T-cell (primary cell): Measurements from ENCODE around the gene CERS6. TPM values are rescaled to one million over a fixed set of nuclear protein-coding genes. Genes with fewer than 3 reads are reported as not detected.

ENCODE experiments used
- ATAC-seq, 4 experiments: fragments of 200-7000 bp in 3 of 4; fragments of 150-1000 bp in 1 of 4; cut with Tn5 transposase; replicated peaks in 1 of 4; 1 replicate in 3 of 4; 2 replicates in 1 of 4; pipeline ENCODE4 v1.10.0; 2021; ENCODE audit warnings: moderate library complexity in 3 of 4, mild to moderate bottlenecking in 2 of 4, moderate number of reproducible peaks in 1 of 4
- CTCF ChIA-PET, 2 donors: fragments of 300-600 bp; sonication (Branson Sonifier 250); formaldehyde crosslinking; loops; one replicate each; lab custom pipeline; 2022; ENCODE audit warnings: antibody characterized with exemption in 2 of 2; lab: Charles Lee
- POLR2A ChIA-PET, 2 donors: fragments of 300-600 bp; sonication (Branson Sonifier 250); formaldehyde crosslinking; loops; one replicate each; lab custom pipeline; 2022; ENCODE audit warnings: antibody characterized with exemption in 2 of 2; lab: Charles Lee
- DNase-seq, 35 experiments: peaks; one replicate each; pipeline versions ENCODE4 v3.0.0 to v3.0.0-alpha.2; 2013 to 2023
- H3K27ac ChIP-seq: one replicate; pipeline ENCODE4 v1.5.1; 2013; ENCODE audit warnings: low read length
- H3K27me3 ChIP-seq, 2 experiments: replicated peaks in 1 of 2; 1 replicate in 1 of 2; 2 replicates in 1 of 2; pipeline versions ENCODE4 v1.6.1 to v1.7.0; 2013; ENCODE audit warnings: low read length in 1 of 2, mixed read lengths in 1 of 2; ENCODE audit not compliant: control insufficient read depth in 2 of 2, insufficient read depth in 2 of 2; ENCODE audit errors: extremely low read depth in 1 of 2
- H3K36me3 ChIP-seq, 2 donors: 1 replicate in 1 of 2; 2 replicates in 1 of 2; pipeline versions ENCODE4 v1.6.1 to v1.7.0; 2013; ENCODE audit warnings: low read length in 1 of 2; ENCODE audit not compliant: control insufficient read depth in 2 of 2, insufficient read depth in 1 of 2; ENCODE audit errors: extremely low read depth in 1 of 2
- H3K4me1 ChIP-seq, 2 experiments: 1 replicate in 1 of 2; 2 replicates in 1 of 2; pipeline versions ENCODE4 v1.6.1 to v1.7.0; 2013; ENCODE audit warnings: low read length in 2 of 2, mixed read lengths in 1 of 2; ENCODE audit not compliant: insufficient read depth in 2 of 2, control insufficient read depth in 1 of 2; ENCODE audit errors: extremely low read depth in 1 of 2
- H3K4me3 ChIP-seq, 2 donors: 1 replicate in 1 of 2; 2 replicates in 1 of 2; pipeline versions ENCODE4 v1.5.1 to v1.7.0; 2013; ENCODE audit warnings: mild to moderate bottlenecking in 2 of 2, low read length in 1 of 2, moderate library complexity in 1 of 2; ENCODE audit not compliant: control insufficient read depth in 1 of 2; ENCODE audit errors: extremely low read depth in 1 of 2
- H3K9me3 ChIP-seq: 2 replicates; pipeline ENCODE4 v1.7.0; 2013
- H3K27ac Mint-ChIP-seq, 2 donors: one replicate each; pipeline ENCODE4 v1.8.0; 2020 to 2021; ENCODE audit warnings: mild to moderate bottlenecking in 2 of 2, mixed read lengths in 2 of 2
- H3K27me3 Mint-ChIP-seq, 2 donors: one replicate each; pipeline ENCODE4 v1.8.0; 2021 to 2022; ENCODE audit warnings: mixed read lengths in 2 of 2
- H3K36me3 Mint-ChIP-seq: one replicate; pipeline ENCODE4 v1.8.0; 2021; ENCODE audit warnings: mixed read lengths
- H3K4me1 Mint-ChIP-seq, 3 donors: one replicate each; pipeline ENCODE4 v1.8.0; 2020 to 2022; ENCODE audit warnings: mixed read lengths in 3 of 3, mild to moderate bottlenecking in 1 of 3
- H3K4me3 Mint-ChIP-seq, 3 donors: one replicate each; pipeline ENCODE4 v1.8.0; 2020 to 2022; ENCODE audit warnings: mild to moderate bottlenecking in 3 of 3, mixed read lengths in 3 of 3, moderate library complexity in 3 of 3
- H3K9me3 Mint-ChIP-seq, 3 donors: one replicate each; pipeline ENCODE4 v1.8.0; 2020 to 2022; ENCODE audit warnings: mixed read lengths in 3 of 3
- WGBS: methylation state at CpG from one replicate; pipeline ENCODE4 v1.1.5; 2013; ENCODE audit warnings: missing lambda C conversion rate; ENCODE audit not compliant: insufficient coverage; 5-methylcytosine and 5-hydroxymethylcytosine counted together
- total RNA-seq, 35 experiments: library from RNA in 6 of 35; stranded (reverse) in 6 of 35; fragments of 120-200 nt in 1 of 35; gene quantifications; one replicate each; pipeline versions ENCODE4 v1.2.1 to v1.2.4 and lab custom pipeline; 2013 to 2026

The CERS6 gene
- total RNA-seq, 5 donors from 2014 or later (not counting 1 experiment from before 2014, with no cell fraction given), result 11.1 to 20.3 (median 13.6) TPM

DNA sequence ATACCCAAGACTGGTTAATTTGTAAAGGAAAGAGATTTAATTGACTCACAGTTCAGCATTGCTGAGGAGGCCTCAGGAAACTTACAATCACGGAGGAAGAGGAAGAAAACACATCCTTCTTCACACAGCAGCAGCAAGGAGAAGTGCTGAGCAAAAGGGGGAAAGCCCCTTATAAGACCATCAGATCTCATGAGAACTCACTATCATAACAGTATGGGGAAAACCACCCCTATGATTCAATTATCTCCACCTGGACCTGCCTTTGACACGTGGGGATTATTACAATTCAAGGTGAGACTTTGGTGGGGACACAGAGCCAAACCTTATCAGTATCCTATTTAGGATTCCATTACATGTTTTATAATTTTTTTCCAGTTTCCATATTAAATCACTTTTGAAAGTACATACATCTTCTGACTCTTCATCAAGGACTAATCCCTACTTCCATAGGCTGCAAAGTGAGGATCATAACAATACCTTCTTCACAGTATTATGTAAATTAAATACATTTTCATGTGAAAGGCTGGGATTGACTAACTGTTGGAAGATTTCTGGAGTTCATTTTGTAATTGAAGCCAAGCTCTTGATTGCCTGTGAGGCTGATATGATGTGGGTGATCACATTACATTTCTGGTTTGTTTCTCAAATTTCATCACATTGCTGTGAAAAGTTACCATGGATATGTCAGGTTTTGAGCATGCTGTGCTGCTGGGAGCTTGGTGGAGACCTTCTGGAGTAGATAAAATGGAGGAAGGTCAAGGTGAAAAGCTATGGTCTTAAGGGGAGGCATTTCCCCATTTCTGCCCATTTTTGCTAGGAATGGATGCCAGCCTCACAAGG lies 31.7 kb upstream of the CERS6 start:
- no peak for ATAC-seq
- Histone ChIP-seq H3K4me3 (no peak overlapping the region), H3K36me3 (no peaks in the 10 kb centered on the region), H3K9me3 (no peaks in the 10 kb centered on the region), H3K27me3 (no peaks in the 10 kb centered on the region), H3K4me1 (peaks cover 0 to 4% of the 10 kb centered on the region in 2 experiments), H3K27ac (no peak overlapping the region)
- no peak overlapping the region for H3K4me3 Mint-ChIP-seq
- H3K4me1 Mint-ChIP-seq, result peaks cover 19 to 40% (median 21%) of the 10 kb centered on the region in 3 donors
- H3K36me3 Mint-ChIP-seq, result no peaks in the 10 kb centered on the region
- WGBS, result no CpG with 5 or more reads among the region's 2 CpGs
- no peaks in the 10 kb centered on the region for H3K27me3 Mint-ChIP-seq
- CTCF ChIA-PET, result interaction anchor here in 1 of 2 donors (0.6 to 0.7 kb wide), 2 partner anchors 57 to 82 kb away, joined by 3 to 5 read pairs; no protein-coding TSS in a partner anchor
- POLR2A ChIA-PET, result no interaction called here
- DNase-seq, result no peak
- H3K27ac Mint-ChIP-seq, result no peak overlapping the region
- peaks cover 0 to 3% (median 0%) of the 10 kb centered on the region in 3 donors for H3K9me3 Mint-ChIP-seq

DNA sequence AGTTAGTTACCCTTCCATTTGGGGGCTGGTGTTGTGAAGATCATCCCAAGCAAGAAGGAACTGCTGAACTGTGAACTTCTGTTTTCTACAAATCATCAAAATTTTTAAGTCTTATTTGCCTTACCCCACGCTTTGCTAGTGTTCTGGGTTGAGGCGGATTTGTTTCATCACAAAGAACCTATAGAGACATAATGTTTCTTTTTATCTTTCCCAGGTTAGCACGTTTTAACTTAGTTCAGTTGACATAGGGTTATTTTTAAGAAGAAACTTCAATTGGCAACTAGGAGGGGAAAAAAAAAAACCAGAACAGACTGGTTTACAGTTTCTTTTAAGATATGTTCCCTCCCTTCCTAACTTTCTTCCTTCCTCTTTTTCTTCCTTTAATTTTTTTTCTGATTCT lies 31.1 kb upstream of the CERS6 start:
- Mint-ChIP-seq H3K9me3 (peaks cover 0 to 3% (median 0%) of the 10 kb centered on the region in 3 donors), H3K4me3 (no peak overlapping the region), H3K27me3 (no peaks in the 10 kb centered on the region), H3K27ac (no peak overlapping the region), H3K4me1 (peaks cover 19 to 47% (median 21%) of the 10 kb centered on the region in 3 donors), H3K36me3 (no peaks in the 10 kb centered on the region)
- Histone ChIP-seq H3K9me3 (no peaks in the 10 kb centered on the region), H3K4me1 (peaks cover 0 to 4% of the 10 kb centered on the region in 2 experiments), H3K36me3 (no peaks in the 10 kb centered on the region), H3K27ac (no peak overlapping the region), H3K27me3 (no peaks in the 10 kb centered on the region), H3K4me3 (no peak overlapping the region)
- no peak for DNase-seq
- CTCF ChIA-PET, result interaction anchor here in 1 of 2 donors (0.6 to 0.7 kb wide), 2 partner anchors 57 to 82 kb away, joined by 3 to 5 read pairs; no protein-coding TSS in a partner anchor
- POLR2A ChIA-PET, result no interaction called here
- no peak for ATAC-seq
- WGBS, result no CpG with 5 or more reads among the region's 3 CpGs

DNA sequence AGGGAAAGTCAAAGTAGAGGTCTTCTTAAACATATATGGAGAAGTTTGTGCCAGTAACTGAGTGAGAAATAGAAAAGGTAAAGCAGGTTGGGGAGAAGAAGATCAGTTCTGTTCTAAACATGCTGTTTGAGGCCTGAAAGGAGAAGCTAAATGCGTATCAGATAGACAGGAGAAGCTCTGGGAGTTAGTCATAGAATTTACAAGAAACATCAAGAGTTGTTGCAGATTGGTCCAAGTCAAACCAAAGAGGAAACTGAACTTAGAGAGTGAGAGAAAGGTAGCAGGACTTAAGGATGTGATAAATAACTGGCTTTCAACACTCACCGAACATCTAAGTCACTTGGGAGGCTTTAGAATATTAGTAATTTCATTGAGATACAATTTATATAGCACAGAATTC lies 29.2 kb upstream of the CERS6 start:
- no peaks in the 10 kb centered on the region for H3K36me3 ChIP-seq
- H3K4me3 Mint-ChIP-seq, result no peak overlapping the region
- CTCF ChIA-PET, result no interaction called here
- H3K4me1 ChIP-seq, result peaks cover 4 to 7% of the 10 kb centered on the region in 2 experiments
- DNase-seq (no peak), ATAC-seq (no peak)
- H3K27me3 Mint-ChIP-seq, result no peaks in the 10 kb centered on the region
- H3K27ac ChIP-seq, result no peak overlapping the region
- POLR2A ChIA-PET, result no interaction called here
- no peaks in the 10 kb centered on the region for H3K9me3 ChIP-seq
- peaks cover 0 to 3% (median 0%) of the 10 kb centered on the region in 3 donors for H3K9me3 Mint-ChIP-seq
- peaks cover 28 to 56% (median 31%) of the 10 kb centered on the region in 3 donors for H3K4me1 Mint-ChIP-seq
- no peaks in the 10 kb centered on the region for H3K27me3 ChIP-seq
- H3K36me3 Mint-ChIP-seq, result no peaks in the 10 kb centered on the region
- H3K4me3 ChIP-seq, result no peak overlapping the region
- H3K27ac Mint-ChIP-seq, result no peak overlapping the region
- WGBS, result 58% methylated on average over 1 of the region's 2 CpGs

DNA sequence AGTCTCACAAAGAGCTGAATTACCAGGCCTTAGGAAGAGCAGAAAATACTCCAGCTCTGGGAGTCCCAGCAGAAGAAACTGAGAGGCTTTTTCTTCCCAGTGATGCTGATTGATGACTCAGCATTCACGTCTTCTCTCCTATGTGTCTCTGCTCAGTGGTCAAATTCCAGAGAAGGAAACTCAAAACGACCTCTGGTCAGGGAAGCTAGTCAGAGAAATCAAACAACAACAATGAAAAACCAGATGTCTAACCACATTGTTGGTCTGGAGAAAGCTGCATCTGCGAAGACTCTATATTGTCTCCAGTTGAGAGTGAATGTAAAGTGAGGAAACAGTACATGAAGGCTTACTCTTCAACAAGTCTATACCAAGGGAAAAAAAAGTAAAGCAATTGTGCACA lies 28.6 kb upstream of the CERS6 start:
- Mint-ChIP-seq H3K27ac (no peak overlapping the region), H3K9me3 (peaks cover 0 to 3% (median 0%) of the 10 kb centered on the region in 3 donors), H3K4me1 (peaks cover 31 to 58% (median 37%) of the 10 kb centered on the region in 3 donors), H3K27me3 (no peaks in the 10 kb centered on the region), H3K36me3 (no peaks in the 10 kb centered on the region), H3K4me3 (no peak overlapping the region)
- 83% methylated on average over 1 of the region's 3 CpGs for WGBS
- Histone ChIP-seq H3K36me3 (no peaks in the 10 kb centered on the region), H3K27ac (no peak overlapping the region), H3K9me3 (no peaks in the 10 kb centered on the region), H3K4me3 (no peak overlapping the region), H3K4me1 (peaks cover 5 to 10% of the 10 kb centered on the region in 2 experiments), H3K27me3 (no peaks in the 10 kb centered on the region)
- ChIA-PET CTCF (no interaction called here), POLR2A (no interaction called here)
- DNase-seq (no peak), ATAC-seq (no peak)

DNA sequence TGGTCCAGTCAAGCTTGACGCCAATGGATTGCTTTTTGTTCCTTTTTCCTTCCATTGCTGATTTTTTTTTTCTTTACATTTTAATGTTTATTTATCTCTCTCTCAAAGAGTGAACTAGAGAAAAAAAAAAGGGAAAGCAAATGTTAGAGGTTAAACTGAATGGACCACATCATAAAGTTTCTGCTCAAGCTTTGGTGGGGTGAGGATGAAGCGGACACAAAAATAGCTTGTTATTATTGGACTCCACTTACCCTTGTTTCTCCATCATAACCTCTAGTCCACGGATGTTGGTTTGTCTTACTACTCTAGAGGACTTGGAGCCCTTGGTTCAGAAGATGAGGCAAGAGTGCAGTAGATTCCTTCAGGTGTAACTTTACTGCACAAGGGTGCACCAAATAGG lies 27.6 kb upstream of the CERS6 start:
- no peaks in the 10 kb centered on the region for H3K36me3 ChIP-seq
- ATAC-seq (no peak), DNase-seq (no peak)
- H3K4me3 ChIP-seq, result no peak overlapping the region
- no peaks in the 10 kb centered on the region for H3K27me3 ChIP-seq
- peaks cover 9 to 18% of the 10 kb centered on the region in 2 experiments for H3K4me1 ChIP-seq
- Mint-ChIP-seq H3K36me3 (no peaks in the 10 kb centered on the region), H3K9me3 (peaks cover 0 to 3% (median 0%) of the 10 kb centered on the region in 3 donors), H3K27me3 (no peaks in the 10 kb centered on the region), H3K27ac (no peak overlapping the region), H3K4me1 (peaks cover 41 to 68% (median 46%) of the 10 kb centered on the region in 3 donors), H3K4me3 (no peak overlapping the region)
- WGBS, result no CpG with 5 or more reads among the region's 3 CpGs
- ChIA-PET CTCF (no interaction called here), POLR2A (no interaction called here)
- H3K27ac ChIP-seq, result no peak overlapping the region
- no peaks in the 10 kb centered on the region for H3K9me3 ChIP-seq

DNA sequence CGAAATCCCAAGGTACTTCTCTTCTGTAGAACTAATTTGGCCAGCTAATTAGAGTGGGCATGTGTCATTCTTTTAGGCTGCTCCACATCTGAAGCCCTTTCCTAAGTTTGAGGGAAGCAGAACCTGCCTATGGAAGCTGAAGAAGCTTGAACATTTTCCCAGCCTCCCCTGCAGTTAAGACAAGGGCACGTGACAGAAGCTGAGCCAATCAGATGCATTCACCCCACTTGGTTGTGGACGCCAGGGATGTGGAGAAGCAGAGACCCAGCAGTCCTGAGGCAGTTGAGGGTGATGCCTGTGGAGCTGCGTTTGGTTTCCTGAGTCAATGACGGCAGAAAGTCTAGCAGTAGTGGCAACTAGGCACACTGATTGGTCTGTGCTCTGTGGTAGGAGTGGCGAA lies 26.1 kb upstream of the CERS6 start:
- H3K4me1 Mint-ChIP-seq, result peaks cover 46 to 73% (median 50%) of the 10 kb centered on the region in 3 donors

More for the DNA sequence above, 26.1 kb upstream of the CERS6 start:
- DNase-seq (no peak), ATAC-seq (no peak)
- H3K27ac ChIP-seq, result no peak overlapping the region
- Mint-ChIP-seq H3K36me3 (no peaks in the 10 kb centered on the region), H3K27ac (no peak overlapping the region), H3K27me3 (no peaks in the 10 kb centered on the region), H3K4me3 (no peak overlapping the region), H3K9me3 (no peaks in the 10 kb centered on the region)
- CTCF ChIA-PET, result no interaction called here
- peaks cover 17 to 26% of the 10 kb centered on the region in 2 experiments for H3K4me1 ChIP-seq
- 90% methylated on average over 2 of the region's 6 CpGs for WGBS
- H3K4me3 ChIP-seq, result no peak overlapping the region
- no peaks in the 10 kb centered on the region for H3K9me3 ChIP-seq
- no peaks in the 10 kb centered on the region for H3K36me3 ChIP-seq
- no peaks in the 10 kb centered on the region for H3K27me3 ChIP-seq
- POLR2A ChIA-PET, result no interaction called here
